Large intestine (tissue), 3 donors: ENCODE data around the gene HDAC4. TPM values are rescaled to one million over a fixed set of nuclear protein-coding genes. Genes with fewer than 3 reads are reported as not detected.

Experiments used
- DNase-seq, 2 donors: peaks; one replicate each; pipeline versions ENCODE4 v3.0.0 to v3.0.0-alpha.2; 2013
- H3K27ac ChIP-seq: one replicate; pipeline ENCODE4 v1.5.1; 2013; ENCODE audit warnings: low read length
- H3K27me3 ChIP-seq: 2 replicates; pipeline ENCODE4 v1.6.1; 2013; ENCODE audit warnings: low read length; ENCODE audit not compliant: control insufficient read depth, insufficient read depth
- H3K36me3 ChIP-seq: 2 replicates; pipeline ENCODE4 v1.6.1; 2013; ENCODE audit warnings: low read length; ENCODE audit not compliant: control insufficient read depth, insufficient read depth
- H3K4me1 ChIP-seq: one replicate; pipeline ENCODE4 v1.6.1; 2013; ENCODE audit warnings: low read length; ENCODE audit not compliant: control insufficient read depth, insufficient read depth
- H3K4me3 ChIP-seq: one replicate; pipeline ENCODE4 v1.5.1; 2013; ENCODE audit warnings: low read length
- H3K9me3 ChIP-seq: one replicate; pipeline ENCODE4 v1.6.1; 2013; ENCODE audit warnings: mild to moderate bottlenecking, low read depth, low read length, moderate library complexity; ENCODE audit not compliant: control insufficient read depth
- WGBS: methylation state at CpG from one replicate; pipeline ENCODE4 v1.1.5; 2013; ENCODE audit warnings: low lambda C conversion rate; ENCODE audit not compliant: insufficient coverage; 5-methylcytosine and 5-hydroxymethylcytosine counted together
- polyA plus RNA-seq: library from polyadenylated mRNA; unstranded; fragments of 120-200 nt; gene quantifications from one replicate; pipeline ENCODE4 v1.2.1, GENCODE V29; 2013

HDAC4 gene
- polyA plus RNA-seq, 1 donor, result 10.7 TPM

GRCh38 chr2:239047420-239047819, 353.4 kb downstream of the HDAC4 start:
- no peak overlapping the region for H3K27ac ChIP-seq
- no peaks in the 10 kb centered on the region for H3K4me1 ChIP-seq
- peaks cover 9% of the 10 kb centered on the region for H3K36me3 ChIP-seq
- WGBS, result no CpG with 5 or more reads among the region's 8 CpGs
- no peaks in the 10 kb centered on the region for H3K27me3 ChIP-seq
- no peak overlapping the region for H3K4me3 ChIP-seq
- H3K9me3 ChIP-seq, result peaks cover 10% of the 10 kb centered on the region
- no peak for DNase-seq

- Histone ChIP-seq H3K27ac (no peak overlapping the region), H3K4me3 (no peak overlapping the region), H3K4me1 (no peaks in the 10 kb centered on the region), H3K9me3 (peaks cover 10% of the 10 kb centered on the region), H3K27me3 (no peaks in the 10 kb centered on the region), H3K36me3 (peaks cover 5% of the 10 kb centered on the region)
- no CpG with 5 or more reads among the region's 9 CpGs for WGBS
- no peak for DNase-seq
Measured at GRCh38 chr2:239046822-239047221, 354.0 kb downstream of the HDAC4 start.

DNA sequence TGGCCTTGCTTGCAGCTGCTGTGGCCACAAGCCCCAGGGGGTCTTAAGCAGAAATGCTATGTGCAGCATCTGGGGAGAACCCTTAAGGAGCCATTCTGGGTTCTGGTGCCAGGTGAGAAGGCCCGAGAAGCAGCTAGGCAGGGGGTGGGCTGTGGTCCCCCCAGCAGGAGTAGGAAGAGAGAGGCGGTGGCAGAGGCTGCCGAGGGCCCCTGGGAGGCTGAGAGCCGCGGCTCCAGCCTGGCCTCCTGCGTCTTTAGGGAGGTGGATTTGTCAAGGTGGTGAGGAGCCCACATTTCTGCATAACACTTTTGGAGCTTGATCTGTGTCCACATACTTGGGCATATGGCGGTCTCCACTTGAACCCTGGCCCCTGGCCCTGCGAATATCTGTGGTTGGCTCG, 356.5 kb downstream of the HDAC4 start:
- no CpG with 5 or more reads among the region's 9 CpGs for WGBS
- no peaks in the 10 kb centered on the region for H3K27me3 ChIP-seq
- peaks cover 3% of the 10 kb centered on the region for H3K9me3 ChIP-seq
- H3K27ac ChIP-seq, result no peak overlapping the region
- no peak for DNase-seq
- H3K4me1 ChIP-seq, result no peaks in the 10 kb centered on the region
- peaks cover 2% of the 10 kb centered on the region for H3K36me3 ChIP-seq
- no peak overlapping the region for H3K4me3 ChIP-seq

GRCh38 chr2:239043326-239043725, 357.5 kb downstream of the HDAC4 start:
- Histone ChIP-seq H3K4me1 (no peaks in the 10 kb centered on the region), H3K27ac (no peak overlapping the region), H3K27me3 (no peaks in the 10 kb centered on the region), H3K36me3 (peaks cover 2% of the 10 kb centered on the region), H3K4me3 (no peak overlapping the region), H3K9me3 (peaks cover 3% of the 10 kb centered on the region)
- no peak for DNase-seq
- WGBS, result 97% methylated on average over 6 of the region's 12 CpGs

GRCh38 chr2:239042551-239043320, 358.1 kb downstream of the HDAC4 start:
- Histone ChIP-seq H3K4me1 (no peaks in the 10 kb centered on the region), H3K4me3 (no peak overlapping the region), H3K27ac (no peak overlapping the region), H3K27me3 (no peaks in the 10 kb centered on the region), H3K36me3 (no peaks in the 10 kb centered on the region), H3K9me3 (no peaks in the 10 kb centered on the region)
- 100% methylated on average over 1 of the region's 18 CpGs for WGBS
- DNase-seq, result no peak

DNA sequence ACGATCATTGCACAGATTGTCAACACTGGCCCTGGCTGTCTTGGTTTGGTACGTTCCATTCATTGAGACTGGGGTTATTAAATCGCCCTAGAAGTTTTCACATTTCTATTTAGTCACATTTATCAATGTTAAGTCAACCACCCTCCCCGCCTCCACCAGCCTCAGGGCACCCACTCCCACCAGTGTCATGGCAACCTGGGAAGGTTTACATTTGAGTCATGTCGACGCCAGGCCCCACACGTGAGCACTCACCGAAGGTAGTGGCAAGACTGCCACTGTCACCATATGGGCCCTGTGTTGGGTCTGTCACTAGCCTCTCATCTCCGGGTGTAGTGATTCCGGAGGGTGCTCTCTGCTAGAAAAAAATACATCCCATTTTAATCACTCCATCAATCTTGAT, 358.8 kb downstream of the HDAC4 start:
- H3K4me3 ChIP-seq, result no peak overlapping the region
- WGBS, result 90% methylated on average over 3 of the region's 10 CpGs
- H3K27me3 ChIP-seq, result no peaks in the 10 kb centered on the region
- H3K4me1 ChIP-seq, result no peaks in the 10 kb centered on the region
- H3K27ac ChIP-seq, result no peak overlapping the region
- DNase-seq, result no peak
- no peaks in the 10 kb centered on the region for H3K36me3 ChIP-seq
- H3K9me3 ChIP-seq, result no peaks in the 10 kb centered on the region

GRCh38 chr2:239041062-239041461, 359.8 kb downstream of the HDAC4 start:
- WGBS, result no CpG with 5 or more reads among the region's 14 CpGs
- Histone ChIP-seq H3K9me3 (no peaks in the 10 kb centered on the region), H3K4me1 (no peaks in the 10 kb centered on the region), H3K27ac (no peak overlapping the region), H3K27me3 (no peaks in the 10 kb centered on the region), H3K36me3 (no peaks in the 10 kb centered on the region), H3K4me3 (no peak overlapping the region)
- no peak for DNase-seq

DNA sequence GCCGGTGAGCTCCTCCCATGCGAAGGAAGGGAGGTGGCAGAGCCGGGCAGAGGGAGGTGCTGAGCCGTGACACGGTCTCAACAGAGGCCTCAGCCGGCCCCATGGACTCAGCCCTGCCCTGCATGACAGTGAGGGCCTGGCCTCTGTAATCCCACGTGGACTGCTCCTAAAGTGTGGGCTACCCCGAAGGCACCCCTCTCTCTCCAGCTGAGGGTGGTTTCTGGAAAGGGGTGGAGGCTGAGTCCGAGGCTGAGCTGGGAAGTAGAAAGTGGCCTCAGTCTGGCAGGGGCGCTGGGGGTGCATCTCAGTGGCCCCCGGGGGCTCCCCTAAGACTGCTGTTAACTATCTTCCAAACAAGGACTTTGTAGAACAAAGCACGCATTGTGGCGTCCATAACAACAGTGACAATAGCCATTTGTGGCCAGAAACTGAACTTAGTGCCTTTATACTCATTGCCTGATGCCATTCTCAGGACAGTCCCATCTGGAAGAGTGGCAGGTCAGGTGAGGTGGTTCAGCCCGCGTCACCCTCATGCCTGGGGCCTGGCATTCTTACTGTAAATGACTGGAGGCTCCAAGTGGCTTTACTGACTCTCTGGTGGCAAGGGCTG, 360.6 kb downstream of the HDAC4 start:
- no peak for DNase-seq

GRCh38 chr2:239039479-239039861, 361.4 kb downstream of the HDAC4 start:
- Histone ChIP-seq H3K27me3 (no peaks in the 10 kb centered on the region), H3K4me3 (no peak overlapping the region), H3K36me3 (no peaks in the 10 kb centered on the region), H3K27ac (no peak overlapping the region), H3K4me1 (no peaks in the 10 kb centered on the region), H3K9me3 (no peaks in the 10 kb centered on the region)
- WGBS, result no CpG with 5 or more reads among the region's 11 CpGs
- no peak for DNase-seq

More for the DNA sequence above, 360.6 kb downstream of the HDAC4 start:
- WGBS, result no CpG with 5 or more reads among the region's 15 CpGs
- no peaks in the 10 kb centered on the region for H3K27me3 ChIP-seq
- H3K27ac ChIP-seq, result no peak overlapping the region
- no peak overlapping the region for H3K4me3 ChIP-seq
- no peaks in the 10 kb centered on the region for H3K36me3 ChIP-seq
- no peaks in the 10 kb centered on the region for H3K4me1 ChIP-seq
- H3K9me3 ChIP-seq, result no peaks in the 10 kb centered on the region

DNA sequence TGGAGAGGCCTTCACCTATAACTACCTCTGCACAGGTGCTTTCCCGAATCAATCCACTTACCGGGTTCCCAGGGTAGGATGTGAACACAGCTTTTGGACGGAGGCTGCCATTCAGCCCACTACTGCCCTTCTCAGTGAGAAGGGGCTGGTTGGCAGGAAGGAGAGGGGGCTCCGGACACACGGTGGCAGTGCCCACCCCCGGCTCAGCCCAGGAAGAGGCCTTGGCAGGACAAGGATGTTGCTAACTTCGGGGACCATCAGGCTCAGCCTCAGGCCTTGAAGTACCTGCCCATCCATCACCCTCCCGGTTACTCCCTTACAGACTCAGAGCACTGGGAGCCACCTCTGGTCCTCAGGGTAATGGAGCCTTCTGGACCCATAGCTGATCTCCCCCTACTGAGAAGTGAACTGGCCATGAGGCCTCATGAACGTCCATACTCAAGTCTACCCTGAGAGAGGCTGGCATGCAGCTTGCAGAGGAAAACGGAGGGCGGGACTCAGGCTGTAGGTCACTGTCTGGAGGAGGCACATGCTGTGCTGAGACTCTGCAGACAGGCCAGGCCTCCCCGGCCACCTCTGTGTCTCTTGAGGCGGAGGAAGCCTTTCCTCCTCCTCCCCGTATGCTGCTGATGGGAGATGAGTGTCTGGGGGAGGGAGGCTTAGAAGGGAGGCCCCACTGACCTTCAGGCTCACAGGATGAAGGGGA, 361.9 kb downstream of the HDAC4 start:
- Histone ChIP-seq H3K4me1 (no peaks in the 10 kb centered on the region), H3K4me3 (no peak overlapping the region), H3K9me3 (no peaks in the 10 kb centered on the region), H3K27me3 (no peaks in the 10 kb centered on the region), H3K36me3 (no peaks in the 10 kb centered on the region), H3K27ac (no peak overlapping the region)
- no peak for DNase-seq
- WGBS, result no CpG with 5 or more reads among the region's 14 CpGs
